ENCODE data around the gene LINC01488. TPM values are rescaled to one million over a fixed set of nuclear protein-coding genes. Genes with fewer than 3 reads are reported as not detected.

The LINC01488 gene
- not detected for total RNA-seq

DNA sequence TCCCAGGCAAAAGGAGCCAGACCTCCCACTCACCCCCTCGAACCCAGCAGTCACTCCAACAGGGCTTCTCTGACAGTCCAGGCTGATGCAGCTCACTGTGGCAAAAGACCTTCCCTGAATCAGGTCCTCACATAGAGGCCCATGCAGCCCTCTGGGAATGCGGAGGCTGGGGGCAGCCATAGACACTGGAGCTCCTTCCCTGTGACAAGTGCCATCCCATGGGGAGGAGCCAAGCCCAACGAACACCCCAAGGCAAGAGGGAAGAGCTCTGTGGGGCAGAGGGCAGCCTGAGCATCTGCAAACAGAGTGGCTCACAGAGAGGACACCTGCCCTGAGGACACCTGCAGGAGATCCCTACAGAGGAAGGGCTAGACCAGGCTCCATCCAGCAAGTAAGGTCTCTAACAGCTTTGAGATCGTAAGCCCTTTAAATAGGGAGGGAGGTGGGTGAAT is at the start of gene LINC01488:
TSS of gene LINC01488 (plus strand) at position 271 of the 452 bp plus-strand sequence.

Other genes with a start within 250 kb of the LINC01488 start
- gene MYEOV, start 187.5 kb upstream of the LINC01488 start, total RNA-seq: 1 to 10 TPM in 1 of 2 donors, not detected in 1; 2.3 TPM
- 100 to 1,000 TPM; 101 to 294 TPM for gene CCND1, start 159.5 kb downstream of the LINC01488 start, total RNA-seq
- gene LTO1, start 193.7 kb downstream of the LINC01488 start, total RNA-seq: 10 to 100 TPM in 1 of 2 donors, 1 to 10 TPM in 1; 9.0 to 12.7 TPM
- not detected for gene FGF19, start 222.4 kb downstream of the LINC01488 start, total RNA-seq